Measurements from ENCODE around the gene ZNF670. TPM values are rescaled to one million over a fixed set of nuclear protein-coding genes. Genes with fewer than 3 reads are reported as not detected.

Gene ZNF670
- total RNA-seq, 1 donor from 2014 or later: 2.3 TPM

DNA sequence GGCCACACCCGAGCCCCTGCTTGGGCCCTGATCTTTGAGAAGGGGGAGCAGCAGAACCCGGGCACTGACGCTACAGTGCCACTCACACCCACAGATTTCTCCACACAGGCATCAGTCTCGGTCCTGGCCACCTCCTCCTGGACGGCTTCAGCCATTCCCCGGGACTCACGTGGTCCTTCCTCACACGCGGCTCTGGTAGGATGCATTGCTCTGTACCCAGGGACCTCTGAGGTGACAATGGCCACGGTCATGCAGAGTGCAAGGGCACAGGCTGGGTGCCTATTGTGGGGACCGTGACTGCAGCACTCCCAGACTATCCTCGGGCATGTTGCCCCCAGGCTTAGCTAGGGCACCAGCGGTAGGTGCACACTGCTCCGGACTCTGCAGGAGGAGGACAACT is 11.8 kb upstream of the ZNF670 start:
- no peak overlapping the region for H3K4me3 ChIP-seq (ENCODE audit: low read depth, low read length)
- TF ChIP-seq, protein P1, sequence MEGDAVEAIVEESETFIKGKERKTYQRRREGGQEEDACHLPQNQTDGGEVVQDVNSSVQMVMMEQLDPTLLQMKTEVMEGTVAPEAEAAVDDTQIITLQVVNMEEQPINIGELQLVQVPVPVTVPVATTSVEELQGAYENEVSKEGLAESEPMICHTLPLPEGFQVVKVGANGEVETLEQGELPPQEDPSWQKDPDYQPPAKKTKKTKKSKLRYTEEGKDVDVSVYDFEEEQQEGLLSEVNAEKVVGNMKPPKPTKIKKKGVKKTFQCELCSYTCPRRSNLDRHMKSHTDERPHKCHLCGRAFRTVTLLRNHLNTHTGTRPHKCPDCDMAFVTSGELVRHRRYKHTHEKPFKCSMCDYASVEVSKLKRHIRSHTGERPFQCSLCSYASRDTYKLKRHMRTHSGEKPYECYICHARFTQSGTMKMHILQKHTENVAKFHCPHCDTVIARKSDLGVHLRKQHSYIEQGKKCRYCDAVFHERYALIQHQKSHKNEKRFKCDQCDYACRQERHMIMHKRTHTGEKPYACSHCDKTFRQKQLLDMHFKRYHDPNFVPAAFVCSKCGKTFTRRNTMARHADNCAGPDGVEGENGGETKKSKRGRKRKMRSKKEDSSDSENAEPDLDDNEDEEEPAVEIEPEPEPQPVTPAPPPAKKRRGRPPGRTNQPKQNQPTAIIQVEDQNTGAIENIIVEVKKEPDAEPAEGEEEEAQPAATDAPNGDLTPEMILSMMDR (conservative IDR thresholded peaks at IDR 0.05; ENCODE audit: low read depth, low read length): no peak
- no peak for DNase-seq (ENCODE audit: low read depth)

DNA sequence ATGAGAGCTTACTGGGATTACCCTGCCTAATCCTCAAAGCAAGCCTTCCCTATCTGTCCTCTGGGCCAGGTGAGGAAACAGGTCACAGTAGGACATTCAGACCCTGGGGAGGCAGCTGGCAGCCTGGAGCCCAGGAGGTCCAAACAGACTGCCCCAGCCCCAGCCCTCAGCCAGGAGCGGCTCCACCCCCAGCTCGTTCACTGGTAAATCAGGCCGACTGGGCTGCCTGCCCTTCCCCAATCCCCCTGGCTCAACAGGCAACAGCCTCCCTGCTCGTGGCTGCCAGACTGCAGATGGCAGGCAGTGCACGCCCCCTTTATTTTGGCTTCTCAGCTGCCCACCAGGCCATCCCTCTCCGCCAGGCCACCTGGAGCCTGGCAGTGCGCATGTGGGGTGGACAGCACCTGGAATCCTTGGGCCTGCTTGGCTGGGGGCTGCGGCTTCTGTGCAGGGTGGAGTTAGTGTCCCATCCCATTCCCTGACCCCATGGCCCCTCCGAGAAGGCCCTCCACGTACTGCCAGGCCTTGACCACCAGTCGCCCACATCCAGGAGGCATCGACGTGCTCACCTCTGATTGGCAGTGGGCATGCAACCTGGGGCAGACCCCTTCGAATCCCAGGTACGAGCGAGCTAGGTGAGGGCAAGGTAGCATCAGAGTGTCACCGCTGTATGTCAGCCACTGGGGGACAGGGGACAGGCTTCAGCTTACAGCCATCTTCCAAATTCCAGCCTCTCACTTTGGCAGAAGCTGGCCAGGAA is 11.2 kb upstream of the ZNF670 start:
- TF ChIP-seq, protein P1 (conservative IDR thresholded peaks at IDR 0.05; ENCODE audit: low read depth, low read length): no peak
- DNase-seq (ENCODE audit: low read depth): no peak
- H3K4me3 ChIP-seq (ENCODE audit: low read depth, low read length): no peak overlapping the region

DNA sequence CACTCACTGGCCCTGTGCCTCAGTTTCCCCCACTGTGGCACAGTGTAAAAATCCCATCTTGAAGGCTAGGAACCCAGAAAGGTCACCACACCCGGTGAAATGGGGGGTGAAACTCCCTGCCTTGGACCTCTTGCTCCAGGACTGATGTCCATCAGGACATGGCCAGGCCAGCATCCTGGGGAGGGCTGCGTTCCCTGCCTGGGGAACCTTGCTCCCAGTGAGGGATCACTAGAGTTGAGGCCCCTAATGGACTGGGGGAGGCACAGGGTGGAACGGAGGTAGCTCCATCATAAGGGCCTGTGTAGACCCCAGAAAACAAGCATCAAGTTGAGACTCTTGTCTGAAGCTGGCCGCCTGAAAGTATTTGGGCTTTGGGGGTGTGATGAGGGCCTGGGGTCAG is 10.4 kb upstream of the ZNF670 start:
- H3K4me3 ChIP-seq (ENCODE audit: low read depth, low read length): no peak overlapping the region
- no peak for DNase-seq (ENCODE audit: low read depth)
- TF ChIP-seq, protein P1 (conservative IDR thresholded peaks at IDR 0.05; ENCODE audit: low read depth, low read length): no peak

DNA sequence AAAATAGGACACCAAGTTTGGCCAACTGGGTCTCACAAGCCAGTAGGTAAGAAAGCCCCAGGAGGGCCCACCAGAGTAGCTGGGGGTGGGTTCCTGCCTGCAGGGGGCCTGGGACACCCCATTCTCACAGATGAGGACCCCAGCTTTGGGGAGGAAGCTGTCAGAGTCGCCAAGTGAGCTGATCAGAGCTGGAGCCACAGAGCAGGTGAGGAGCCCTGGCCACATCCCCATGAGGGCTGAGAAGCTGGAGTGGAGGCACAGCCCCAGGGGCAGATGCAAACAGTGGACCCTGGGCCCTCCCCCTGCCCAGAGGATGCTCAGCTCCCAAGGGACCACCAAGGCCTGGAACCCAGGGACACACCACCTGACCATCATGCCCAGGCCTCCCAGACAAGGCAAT is 8.6 kb upstream of the ZNF670 start:
- no peak overlapping the region for H3K4me3 ChIP-seq (ENCODE audit: low read depth, low read length)
- TF ChIP-seq, protein P1 (conservative IDR thresholded peaks at IDR 0.05; ENCODE audit: low read depth, low read length): no peak
- no peak for DNase-seq (ENCODE audit: low read depth)

DNA sequence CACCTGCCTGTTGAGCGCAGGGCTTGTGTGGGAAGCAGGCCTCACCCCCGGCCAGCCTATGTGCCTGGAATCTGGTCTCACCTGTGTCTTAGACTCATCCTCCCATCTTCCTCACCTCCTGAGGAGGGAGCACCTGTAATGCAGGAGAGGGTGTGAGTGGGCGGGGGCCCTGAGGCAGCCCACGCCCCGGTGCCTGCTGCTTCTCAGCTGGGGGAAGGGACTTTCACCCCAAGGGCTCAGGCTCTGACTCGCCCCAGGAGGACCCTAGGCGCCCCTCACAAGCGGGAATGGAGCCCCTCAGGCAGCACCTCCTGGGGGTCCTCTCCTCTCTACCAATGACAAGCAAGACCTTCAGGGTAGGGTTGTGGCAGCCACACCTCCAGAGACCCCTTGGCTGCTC is 6.7 kb upstream of the ZNF670 start:
- H3K4me3 ChIP-seq (ENCODE audit: low read depth, low read length): no peak overlapping the region
- TF ChIP-seq, protein P1 (conservative IDR thresholded peaks at IDR 0.05; ENCODE audit: low read depth, low read length): no peak
- no peak for DNase-seq (ENCODE audit: low read depth)

DNA sequence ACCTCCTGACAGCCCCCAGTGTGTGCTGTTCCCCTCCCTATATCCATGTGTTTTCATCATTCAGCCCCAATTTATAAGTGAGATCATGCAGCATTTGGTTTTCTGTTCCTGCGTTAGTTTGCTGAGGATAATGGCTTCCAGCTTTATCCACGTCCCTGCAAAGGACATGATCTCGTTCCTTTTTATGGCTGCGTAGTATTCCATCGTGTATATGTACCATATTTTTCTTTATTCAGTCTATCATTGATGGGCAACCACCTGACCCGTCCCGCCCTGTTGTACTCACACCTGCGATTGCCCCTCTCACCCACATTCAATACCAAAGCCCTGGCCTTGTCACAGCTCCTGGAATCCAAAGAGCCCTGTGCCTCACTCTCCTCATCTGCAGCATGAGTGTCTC is 6.2 kb upstream of the ZNF670 start:
- no peak overlapping the region for H3K4me3 ChIP-seq (ENCODE audit: low read depth, low read length)
- TF ChIP-seq, protein P1 (conservative IDR thresholded peaks at IDR 0.05; ENCODE audit: low read depth, low read length): no peak
- no peak for DNase-seq (ENCODE audit: low read depth)

All from epithelial cell of proximal tubule (primary cell).